Measurements from ENCODE around the gene SOCS7. TPM values are rescaled to one million over a fixed set of nuclear protein-coding genes. Genes with fewer than 3 reads are reported as not detected.

SOCS7 gene
- total RNA-seq, 1 donor from 2014 or later, result 23.7 TPM

DNA sequence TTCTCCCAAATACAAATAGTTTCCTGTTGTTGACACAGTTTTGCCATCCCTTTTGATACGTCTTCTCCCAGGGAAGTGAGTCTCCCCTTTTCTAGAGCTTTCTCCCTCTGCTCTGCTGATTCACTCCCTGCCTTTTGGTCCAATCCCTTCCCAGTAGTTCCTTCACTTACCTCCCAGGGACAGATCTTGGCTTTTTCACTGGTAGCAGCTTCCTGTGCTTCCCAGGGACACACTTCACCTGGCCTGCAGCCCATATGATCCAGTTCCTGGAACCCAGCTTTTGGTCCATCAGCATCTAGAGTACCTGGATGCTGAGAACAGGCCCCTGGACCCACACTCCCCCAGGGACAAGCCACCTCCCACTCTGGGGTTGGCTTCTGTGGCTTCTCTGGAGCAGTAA is 23.7 kb upstream of the SOCS7 start:
- peaks cover 8% of the 10 kb centered on the region for H3K36me3 ChIP-seq
- H3K9me3 ChIP-seq, result no peaks in the 10 kb centered on the region
- H3K4me1 ChIP-seq, result peaks cover 8% of the 10 kb centered on the region
- intact Hi-C loops (cut with DNase I), result no loop called here
- ATAC-seq (no peak), DNase-seq (no peak)
- H3K27ac ChIP-seq, result no peak overlapping the region
- H3K4me3 ChIP-seq, result no peak overlapping the region
- H3K27me3 ChIP-seq, result peaks cover 13% of the 10 kb centered on the region
- TF ChIP-seq, protein P1, sequence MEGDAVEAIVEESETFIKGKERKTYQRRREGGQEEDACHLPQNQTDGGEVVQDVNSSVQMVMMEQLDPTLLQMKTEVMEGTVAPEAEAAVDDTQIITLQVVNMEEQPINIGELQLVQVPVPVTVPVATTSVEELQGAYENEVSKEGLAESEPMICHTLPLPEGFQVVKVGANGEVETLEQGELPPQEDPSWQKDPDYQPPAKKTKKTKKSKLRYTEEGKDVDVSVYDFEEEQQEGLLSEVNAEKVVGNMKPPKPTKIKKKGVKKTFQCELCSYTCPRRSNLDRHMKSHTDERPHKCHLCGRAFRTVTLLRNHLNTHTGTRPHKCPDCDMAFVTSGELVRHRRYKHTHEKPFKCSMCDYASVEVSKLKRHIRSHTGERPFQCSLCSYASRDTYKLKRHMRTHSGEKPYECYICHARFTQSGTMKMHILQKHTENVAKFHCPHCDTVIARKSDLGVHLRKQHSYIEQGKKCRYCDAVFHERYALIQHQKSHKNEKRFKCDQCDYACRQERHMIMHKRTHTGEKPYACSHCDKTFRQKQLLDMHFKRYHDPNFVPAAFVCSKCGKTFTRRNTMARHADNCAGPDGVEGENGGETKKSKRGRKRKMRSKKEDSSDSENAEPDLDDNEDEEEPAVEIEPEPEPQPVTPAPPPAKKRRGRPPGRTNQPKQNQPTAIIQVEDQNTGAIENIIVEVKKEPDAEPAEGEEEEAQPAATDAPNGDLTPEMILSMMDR (IDR thresholded peaks at IDR 0.05), result no peak

DNA sequence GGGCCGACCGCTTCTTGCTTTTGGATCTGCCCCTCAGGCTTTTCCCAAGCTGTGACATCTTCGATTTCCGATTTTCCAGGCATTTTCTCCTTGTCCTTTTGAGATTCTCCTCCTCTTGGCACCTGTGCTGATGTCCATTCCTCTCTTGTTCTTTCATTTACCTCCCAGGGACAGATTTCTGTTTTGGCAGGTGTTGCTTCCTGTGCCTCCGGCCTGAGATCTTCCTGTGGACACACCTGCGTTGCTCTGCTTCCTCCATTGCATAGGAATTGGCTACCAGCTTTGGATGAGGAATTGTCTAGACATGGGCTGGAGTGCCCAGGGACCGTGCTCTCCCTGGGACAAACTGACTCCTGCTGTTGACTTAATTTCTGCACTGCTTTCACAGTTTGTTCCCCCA is 23.0 kb upstream of the SOCS7 start:
- intact Hi-C loops (cut with DNase I), result no loop called here
- Histone ChIP-seq H3K27ac (no peak overlapping the region), H3K4me1 (peaks cover 8% of the 10 kb centered on the region), H3K4me3 (no peak overlapping the region), H3K27me3 (peaks cover 15% of the 10 kb centered on the region), H3K9me3 (no peaks in the 10 kb centered on the region), H3K36me3 (peaks cover 1% of the 10 kb centered on the region)
- TF ChIP-seq, protein P1 (IDR thresholded peaks at IDR 0.05), result no peak
- DNase-seq (no peak), ATAC-seq (no peak)

DNA sequence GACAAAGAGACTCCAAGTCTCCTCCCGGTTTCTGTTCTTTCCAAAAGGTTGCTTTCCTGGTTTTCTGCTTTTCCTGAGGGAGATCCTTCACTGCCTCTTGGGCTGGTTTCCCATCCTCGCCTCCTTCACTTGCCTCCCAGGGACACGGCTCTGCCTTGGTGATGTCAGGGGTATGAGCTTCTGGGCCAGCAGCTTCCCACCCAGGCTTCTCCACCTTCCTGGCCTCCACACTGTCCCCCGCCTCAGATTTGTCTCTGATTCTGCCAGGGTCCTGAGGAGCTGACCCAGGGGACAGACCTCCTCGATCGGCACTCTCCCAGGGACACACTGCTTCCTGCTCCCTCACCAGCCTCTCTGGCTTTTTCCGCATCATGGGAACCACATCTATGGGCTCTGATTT is 22.4 kb upstream of the SOCS7 start:
- H3K27me3 ChIP-seq, result peaks cover 15% of the 10 kb centered on the region
- intact Hi-C loops (cut with DNase I), result no loop called here

DNA sequence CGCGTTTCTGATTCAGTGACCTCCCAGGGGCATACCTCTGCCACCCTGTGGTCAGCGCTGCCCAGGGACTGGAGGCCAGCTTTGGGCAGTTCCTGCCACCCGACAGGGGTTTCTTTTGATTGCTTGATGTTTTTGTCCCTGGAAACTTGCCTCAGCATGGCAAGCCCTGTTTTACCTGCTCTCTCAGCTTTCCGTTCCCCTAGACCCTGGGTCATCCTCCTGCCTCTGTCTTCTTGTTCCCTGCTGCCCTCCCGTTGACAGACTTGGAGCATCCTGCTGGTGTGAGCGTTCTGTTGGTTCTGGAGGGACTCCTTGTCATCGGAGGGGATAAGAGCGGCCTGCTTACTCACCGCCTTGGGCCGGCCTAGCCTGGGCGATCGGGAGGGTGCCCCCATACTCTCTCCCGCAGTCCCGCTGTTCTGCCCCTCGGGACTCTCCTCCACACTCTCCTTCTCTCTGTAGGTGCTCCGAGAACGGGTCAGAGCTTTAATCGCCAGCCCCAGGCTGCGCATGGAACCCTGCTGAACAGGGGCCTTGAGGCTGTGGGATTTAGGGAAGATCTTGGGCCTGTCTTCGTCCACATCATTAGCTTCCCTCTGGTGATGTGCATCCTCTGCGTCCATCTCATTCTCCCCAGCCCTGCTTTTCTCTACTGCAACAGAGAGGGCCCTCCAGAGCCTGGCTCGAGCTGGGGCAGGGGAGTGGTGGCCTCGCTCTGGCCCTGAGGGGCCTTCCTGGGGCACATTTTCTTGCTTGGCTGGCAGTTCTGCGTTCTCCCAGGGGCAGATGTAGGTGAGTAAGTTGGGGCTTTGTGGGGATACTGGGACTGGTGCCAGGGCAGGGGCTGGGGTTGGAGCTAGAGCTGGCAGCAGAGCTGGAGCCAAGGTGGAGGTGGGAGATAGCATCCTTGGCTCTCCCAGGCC is 21.6 kb upstream of the SOCS7 start:
- Histone ChIP-seq H3K4me1 (peaks cover 4% of the 10 kb centered on the region), H3K27me3 (peaks cover 15% of the 10 kb centered on the region), H3K27ac (no peak overlapping the region), H3K36me3 (no peaks in the 10 kb centered on the region), H3K9me3 (no peaks in the 10 kb centered on the region), H3K4me3 (no peak overlapping the region)
- intact Hi-C loops (cut with DNase I), result no loop called here
- TF ChIP-seq, protein P1 (IDR thresholded peaks at IDR 0.05), result no peak
- ATAC-seq, result no peak
- DNase-seq, result peak; percentile 56

More for the DNA sequence above, 22.4 kb upstream of the SOCS7 start:
- TF ChIP-seq, protein P1 (IDR thresholded peaks at IDR 0.05), result no peak
- no peak overlapping the region for H3K4me3 ChIP-seq
- no peak for DNase-seq
- H3K27ac ChIP-seq, result no peak overlapping the region
- no peaks in the 10 kb centered on the region for H3K36me3 ChIP-seq
- no peak for ATAC-seq
- peaks cover 8% of the 10 kb centered on the region for H3K4me1 ChIP-seq
- no peaks in the 10 kb centered on the region for H3K9me3 ChIP-seq

DNA sequence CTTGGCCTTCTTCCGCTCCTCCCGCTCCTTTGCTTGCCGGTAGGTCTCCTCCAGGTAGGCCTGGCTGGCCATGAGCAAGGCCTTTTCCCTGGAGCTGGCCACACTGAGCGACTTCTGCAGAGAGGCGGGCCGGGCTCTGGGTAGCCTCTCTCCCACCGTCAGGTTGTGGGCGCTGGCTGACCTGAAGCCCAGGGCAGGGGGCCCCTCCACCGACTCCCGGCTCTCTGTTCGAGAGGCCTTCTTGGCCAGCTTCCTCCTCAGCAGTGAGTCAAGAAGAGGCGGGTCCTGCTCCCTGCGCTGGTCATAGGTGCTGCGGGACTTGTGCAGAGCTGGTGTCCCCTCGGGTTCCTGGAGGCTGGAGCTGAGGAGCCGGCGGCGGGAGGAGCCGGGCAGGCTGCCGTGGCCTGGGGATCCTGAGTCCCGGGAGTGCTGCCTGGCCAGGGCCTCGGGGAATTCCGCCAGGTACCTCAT is 20.7 kb upstream of the SOCS7 start:
- H3K9me3 ChIP-seq, result no peaks in the 10 kb centered on the region
- DNase-seq (peak; percentile 74), ATAC-seq (peak; percentile 58)
- TF ChIP-seq, protein P1 (IDR thresholded peaks at IDR 0.05), result no peak
- H3K27me3 ChIP-seq, result peaks cover 15% of the 10 kb centered on the region
- peaks cover 3% of the 10 kb centered on the region for H3K4me1 ChIP-seq
- H3K27ac ChIP-seq, result no peak overlapping the region
- no peak overlapping the region for H3K4me3 ChIP-seq
- intact Hi-C loops (cut with DNase I), result no loop called here
- H3K36me3 ChIP-seq, result no peaks in the 10 kb centered on the region

Data from upper lobe of right lung (tissue), 1 donor.